Fibroblast of skin of right quadriceps (primary cell): Measurements from ENCODE around the gene APBB2.
"Not testable (repeated sequence)": the region's sequence is repeated elsewhere in the genome, so short reads cannot be mapped to it uniquely, and the experiment has no call there.

Experiments used
- DNase-seq: peaks from one replicate; pipeline ENCODE4 v3.0.0-alpha.2; 2013

The APBB2 gene

DNA sequence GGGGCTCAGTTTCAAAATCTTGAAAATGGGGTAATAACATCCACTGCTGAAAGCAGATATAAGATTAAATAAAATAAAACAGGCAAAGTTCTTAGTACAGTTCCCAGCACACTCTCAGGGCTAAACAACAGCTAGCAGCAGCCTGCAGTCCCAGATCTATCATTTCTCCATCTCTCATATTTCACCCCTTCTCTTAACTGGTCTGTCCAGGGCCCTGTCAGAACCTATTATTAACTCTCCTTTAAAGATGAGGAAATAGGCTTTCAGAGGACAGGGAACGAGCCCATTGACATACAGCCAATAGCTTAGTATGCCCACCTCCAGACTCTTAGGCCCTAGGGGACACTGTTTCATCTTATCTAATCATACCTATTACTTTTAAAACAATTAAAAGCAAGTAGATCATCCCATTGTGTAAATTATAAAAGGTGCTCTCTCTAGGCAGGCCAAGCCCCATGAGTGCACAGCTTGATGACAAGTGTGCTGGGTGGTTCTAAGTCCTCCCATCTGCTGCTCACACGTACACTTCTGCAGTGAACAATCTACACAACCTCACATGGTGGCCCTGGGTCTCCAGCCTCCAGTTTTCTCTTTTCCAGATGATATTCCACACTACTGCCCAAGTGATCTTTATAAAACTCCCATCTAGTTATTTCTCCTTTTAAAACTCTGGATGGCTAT, 119.0 kb downstream of the APBB2 start:
- DNase-seq = no peak

DNA sequence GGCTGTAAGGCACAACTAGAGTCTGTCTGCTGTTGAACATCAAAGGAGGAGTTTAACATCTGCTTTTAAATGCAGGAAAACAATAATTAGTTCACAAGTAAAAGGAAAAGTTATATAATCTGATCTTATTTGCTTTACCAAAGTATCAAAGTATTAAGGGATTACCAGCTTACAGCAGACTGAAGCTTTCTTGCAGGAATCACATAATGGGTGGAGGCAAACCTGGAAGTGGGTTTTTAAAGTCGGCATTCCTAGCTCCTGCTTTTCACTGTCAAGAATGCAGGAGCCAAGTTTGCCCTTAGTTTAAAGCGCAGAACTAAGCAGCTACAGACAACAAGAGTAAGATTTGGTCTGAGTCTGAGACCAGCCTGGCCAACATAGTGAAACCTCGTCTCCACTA, 122.2 kb downstream of the APBB2 start:
- no peak for DNase-seq

DNA sequence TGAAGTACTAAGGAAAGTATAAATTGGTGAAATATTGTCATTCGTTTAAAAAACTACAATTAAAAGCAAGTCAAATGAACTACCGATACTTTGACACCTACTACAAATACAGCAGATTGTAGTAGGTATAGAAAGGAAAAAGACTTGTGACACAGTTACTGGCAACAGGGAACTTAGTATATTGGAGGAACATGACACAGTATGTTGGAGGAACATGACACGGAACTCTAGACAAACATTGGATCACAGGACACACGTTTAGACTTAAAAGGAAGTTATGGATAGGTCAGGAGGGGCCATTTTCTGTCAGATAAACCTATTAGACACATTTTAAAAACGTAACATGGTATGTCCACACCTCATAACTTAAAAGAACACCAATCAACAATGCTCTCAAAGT, 132.5 kb downstream of the APBB2 start:
- no peak for DNase-seq

DNA sequence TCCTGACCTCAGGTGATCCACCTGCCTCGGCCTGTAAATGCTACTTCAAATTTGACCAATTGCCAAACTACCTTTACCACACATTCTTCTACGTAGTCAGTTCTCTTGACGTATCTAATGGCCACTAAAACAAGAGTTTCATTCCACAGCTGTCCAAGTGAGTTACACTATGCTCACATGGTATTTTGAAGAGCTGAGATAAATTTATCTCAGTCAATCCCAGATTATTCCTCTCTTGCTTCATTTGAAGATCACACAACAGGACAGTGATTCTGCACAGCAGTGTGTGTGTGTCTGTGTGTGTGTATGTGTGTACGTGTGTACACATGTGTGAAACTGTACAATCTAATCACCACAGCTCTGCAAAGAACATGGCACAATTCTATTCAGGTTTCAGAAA, 133.4 kb downstream of the APBB2 start:
- no peak for DNase-seq

DNA sequence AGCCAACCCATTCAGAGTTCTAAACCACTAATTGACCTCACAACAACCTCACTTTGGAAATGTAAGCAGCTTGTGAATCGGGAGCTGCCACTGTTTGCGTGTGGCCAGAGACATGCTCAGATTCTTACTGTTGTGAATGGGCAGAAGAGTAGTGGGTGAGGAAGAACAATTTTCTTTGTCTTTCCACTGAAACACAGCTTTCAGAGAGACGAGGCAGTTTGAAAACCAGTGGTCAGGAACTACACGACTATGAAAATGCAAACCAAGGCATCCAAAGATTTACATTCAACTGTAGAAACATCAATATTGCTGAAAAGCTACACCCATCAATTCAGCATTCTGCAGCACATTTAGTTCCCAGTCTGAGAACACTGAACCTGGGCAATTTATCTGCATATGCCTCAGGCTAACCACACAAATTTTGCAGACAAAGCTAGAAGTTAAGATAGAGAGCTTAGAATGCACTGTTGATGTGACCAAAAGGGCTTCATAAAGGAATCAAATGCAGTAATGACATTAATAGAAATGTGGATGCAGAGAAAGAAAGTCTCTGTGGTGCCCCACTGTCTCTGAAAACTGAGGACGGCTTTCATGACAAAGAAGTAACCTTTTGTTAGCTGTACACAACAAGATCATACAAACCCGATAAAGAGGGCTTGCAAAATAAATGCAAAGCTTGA, 134.3 kb downstream of the APBB2 start:
- no peak for DNase-seq

DNA sequence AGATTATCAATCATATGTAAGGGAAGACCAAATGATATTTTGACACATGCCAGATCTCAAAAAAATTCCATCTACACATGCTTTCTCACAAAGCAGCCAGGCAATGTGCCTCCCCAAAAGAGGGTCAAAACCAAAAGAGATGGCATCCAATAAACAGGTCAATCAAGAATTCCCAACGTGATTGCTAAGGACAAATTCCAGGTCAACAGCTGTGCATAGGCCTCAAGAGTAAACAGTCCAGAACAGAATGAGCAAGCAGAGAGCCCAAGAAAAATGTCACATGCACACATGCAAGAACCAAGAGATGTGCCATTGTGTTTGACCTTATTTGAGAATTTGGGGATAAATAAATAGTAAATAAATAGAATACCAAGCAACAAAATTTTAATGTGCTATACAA, 136.7 kb downstream of the APBB2 start:
- no peak for DNase-seq

DNA sequence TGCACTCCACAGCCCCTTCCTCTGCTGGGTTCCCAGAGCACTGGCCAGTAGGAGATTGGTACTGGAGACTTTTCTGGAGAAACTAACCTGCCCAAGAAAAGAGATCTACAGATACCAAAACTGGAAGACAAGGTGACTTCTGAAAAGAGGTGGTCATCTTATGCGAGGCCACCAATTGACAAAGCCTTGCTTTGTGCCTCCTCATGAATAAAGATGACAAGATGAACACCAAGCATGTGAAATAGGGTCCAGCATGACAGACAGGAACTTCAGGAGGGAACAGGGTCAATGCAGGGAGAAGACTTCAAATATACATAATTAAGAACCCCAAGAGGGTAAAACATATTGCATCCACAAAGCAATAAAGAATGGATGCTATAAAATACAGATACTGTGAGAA, 137.9 kb downstream of the APBB2 start:
- no peak for DNase-seq

DNA sequence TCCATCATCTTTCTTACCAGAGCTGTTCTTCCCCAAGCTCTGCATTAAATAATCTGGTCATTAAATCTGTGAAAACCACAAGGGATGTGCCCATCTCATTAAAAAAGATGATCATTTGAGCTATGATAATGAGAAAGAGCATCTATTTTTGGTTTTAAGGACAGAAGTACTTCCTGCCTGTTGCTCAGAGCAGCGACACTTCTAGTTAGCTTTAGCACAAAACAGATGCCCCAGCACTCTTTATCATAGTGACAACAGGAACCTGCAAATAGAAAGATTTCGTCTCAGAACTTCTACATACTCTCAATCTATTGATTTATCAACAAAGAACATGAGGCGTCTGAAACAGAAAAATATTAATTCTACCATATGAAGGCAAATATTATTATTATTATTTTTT, 140.1 kb downstream of the APBB2 start:
- no peak for DNase-seq

DNA sequence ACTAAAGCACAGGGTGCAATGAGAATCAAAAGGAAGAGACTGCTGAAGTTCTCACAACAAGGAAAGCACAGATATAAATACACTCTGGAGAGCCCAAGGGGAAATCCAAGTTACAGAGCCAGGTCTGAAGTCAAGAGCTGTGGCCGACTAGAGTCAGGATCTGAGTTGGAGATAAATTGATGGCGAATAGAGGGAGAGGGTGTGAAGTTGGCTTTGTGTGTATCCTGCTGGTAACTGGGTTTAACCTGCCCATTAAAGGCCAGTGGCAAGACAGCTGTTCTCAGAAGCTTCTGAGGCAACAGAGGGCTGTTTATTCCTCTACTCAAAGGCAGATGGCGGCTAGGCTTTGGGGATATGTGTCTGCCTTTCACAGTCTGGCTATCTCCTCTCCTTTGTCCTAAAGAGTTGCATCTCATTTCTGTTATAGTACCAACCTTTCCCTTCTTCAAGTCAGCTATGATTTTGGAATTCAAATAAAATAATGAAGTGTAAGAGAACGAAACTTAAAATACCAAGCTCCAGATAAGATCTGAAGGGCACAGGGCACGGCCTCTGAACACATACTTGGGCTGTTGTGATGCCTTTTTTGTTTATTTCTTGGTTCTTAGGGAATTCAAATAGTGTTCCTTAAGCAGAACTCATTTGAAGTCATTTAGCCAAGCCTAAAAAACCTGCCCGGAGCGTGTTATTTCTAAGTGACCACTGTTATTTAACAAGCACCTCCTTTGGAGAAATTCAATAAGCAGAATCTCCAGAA, 142.1 kb downstream of the APBB2 start:
- DNase-seq = no peak

DNA sequence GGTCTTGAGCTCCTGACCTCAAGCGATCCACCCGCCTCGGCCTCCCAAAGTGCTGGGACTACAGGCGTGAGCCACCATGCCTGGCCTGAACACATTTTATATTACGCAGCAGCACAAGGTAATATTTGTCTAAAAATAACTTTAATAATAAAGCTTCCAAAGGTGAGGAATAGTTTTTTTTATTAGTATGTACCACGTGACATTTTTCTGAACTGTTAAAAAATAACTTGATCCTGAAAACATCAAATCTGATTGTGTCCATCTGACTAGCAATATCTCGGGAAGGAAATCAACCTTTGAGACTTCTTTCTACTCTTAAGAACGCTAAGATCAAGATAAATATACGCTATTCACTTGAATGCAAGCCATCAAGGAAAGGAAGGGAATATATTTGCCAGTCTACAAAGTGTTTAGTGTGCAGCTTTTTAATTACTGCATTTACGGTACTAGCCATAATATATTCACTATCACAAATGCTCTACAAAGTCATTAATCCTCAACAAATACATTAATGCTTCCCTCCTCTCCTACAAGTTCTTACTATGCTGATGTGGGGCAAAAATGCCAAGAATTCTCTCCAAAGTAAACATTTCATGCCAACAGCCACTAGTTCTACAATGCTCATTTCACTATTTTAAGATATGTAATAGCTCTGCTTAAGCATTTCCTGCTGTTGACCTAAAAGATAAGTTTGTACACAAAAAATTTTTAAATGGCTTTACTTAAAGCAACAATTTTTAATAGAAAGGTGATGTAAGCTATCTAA, 143.6 kb downstream of the APBB2 start:
- DNase-seq = peak; percentile 21

DNA sequence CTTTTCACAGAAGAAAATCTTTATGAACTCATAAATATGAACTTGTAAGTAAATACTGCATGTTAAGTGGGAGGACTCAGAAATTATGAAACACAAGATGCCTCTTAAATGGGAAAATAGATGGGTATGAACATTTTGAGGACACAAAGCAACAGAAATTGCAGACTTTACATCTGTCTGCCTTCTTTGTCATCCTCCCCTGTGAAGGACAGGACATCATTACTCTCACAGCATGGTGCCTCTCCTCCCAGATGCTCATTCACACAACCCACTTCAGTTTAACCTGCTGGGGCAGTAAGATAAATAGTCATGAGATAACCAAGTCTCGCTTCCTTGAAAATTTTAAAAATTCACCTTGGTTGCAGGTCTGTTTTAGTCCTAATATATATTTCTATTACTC, 144.5 kb downstream of the APBB2 start:
- DNase-seq = no peak

DNA sequence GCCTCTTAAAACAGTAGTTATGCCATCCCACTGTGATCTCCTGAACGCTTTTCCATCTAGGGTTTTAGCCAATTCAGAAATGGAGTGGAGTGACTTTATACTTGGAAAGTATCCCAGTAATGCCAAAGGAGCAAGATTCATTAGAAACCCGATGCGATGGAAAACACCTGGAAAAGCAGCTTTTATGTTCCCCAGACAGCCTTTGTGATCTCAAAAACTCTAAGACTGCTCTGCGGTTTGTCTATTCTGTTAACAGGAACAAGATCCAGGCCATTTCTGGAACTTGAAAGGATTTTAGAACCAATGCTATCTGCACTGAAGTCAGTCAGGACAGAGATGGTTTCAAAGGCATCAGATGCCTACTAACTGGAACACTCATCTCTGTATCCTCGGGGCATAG, 145.1 kb downstream of the APBB2 start:
- DNase-seq = no peak

DNA sequence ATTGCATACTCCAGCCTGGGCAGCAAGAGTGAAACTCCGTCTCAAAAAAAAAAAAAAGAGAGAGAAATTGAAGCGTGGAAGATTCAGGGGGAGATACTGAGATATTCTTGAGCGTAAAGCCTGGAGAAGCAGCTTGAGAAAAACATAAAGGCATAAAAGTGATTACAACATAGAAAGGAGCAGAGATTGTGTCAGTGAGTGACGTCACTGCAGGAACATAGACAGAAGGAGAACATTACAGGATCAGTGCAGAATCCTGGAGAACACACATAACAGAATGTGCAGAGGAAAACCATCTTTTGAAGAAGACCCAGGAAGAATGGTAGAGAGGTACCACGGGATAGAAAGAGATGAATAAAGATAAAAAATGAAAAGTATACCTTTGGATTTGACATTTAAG, 147.0 kb downstream of the APBB2 start:
- no peak for DNase-seq

DNA sequence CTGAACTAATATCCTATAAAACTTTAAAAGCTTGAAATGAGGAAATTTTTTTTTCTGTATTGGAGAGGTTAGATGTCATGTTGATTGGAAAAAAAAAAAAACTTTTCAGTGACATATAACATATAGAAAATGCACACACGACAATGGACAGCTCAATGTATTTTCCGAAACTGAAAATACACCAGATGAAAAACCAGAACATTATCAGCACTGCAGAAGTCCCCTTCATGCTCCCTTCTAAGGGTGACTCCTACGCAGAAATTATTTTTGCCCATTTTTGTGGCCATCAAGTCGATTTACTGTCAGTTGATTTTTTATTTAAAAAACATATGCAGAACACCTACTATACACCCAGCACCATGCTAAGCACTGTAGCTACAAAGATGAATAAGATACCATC, 148.3 kb downstream of the APBB2 start:
- no peak for DNase-seq

DNA sequence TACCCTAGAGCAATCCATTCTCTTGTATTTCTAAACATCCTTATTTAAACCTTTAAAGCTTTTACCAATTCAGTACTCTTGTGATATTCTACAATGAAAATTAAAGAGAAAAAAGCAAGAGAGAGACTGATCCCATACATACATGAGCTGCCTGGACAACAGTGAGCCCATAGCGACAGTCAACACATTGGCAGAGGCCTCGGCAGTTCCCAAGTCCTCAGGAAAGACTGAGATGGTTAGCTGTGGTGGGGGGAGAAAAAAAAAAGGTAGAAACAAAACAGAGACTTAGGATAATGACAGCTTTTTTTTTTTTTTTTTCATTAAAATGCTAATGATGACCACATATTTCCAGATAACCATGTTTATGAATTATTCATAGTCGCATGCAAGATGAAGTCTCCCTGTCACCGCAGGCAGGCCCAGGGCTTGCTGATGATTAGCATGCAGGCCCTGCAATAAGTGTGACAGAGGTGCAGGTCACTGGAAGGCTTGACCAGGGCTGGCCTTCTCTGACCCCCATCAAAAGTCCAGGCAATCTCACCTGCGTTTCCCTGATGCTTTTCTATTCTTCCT, 148.8 kb downstream of the APBB2 start:
- no peak for DNase-seq

DNA sequence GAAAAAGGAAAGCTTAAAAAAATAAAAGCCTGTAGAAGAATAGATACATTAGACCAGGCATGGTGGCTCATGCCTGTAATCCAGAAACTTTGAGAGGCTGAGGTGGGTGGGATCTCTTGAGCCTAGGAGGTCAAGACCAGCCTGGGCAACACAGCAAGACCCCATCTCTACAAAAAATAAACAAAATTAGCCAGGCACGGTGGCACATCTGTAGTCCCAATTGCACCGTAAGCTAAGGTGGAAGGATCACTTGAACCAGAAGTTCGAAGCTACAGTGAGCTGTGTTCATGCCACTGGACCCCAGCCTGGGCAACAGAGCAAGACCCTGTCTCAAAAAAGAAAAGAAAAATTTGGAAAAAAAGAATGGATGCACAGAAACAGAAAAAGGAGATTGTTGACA, 149.4 kb downstream of the APBB2 start:
- DNase-seq = no peak

DNA sequence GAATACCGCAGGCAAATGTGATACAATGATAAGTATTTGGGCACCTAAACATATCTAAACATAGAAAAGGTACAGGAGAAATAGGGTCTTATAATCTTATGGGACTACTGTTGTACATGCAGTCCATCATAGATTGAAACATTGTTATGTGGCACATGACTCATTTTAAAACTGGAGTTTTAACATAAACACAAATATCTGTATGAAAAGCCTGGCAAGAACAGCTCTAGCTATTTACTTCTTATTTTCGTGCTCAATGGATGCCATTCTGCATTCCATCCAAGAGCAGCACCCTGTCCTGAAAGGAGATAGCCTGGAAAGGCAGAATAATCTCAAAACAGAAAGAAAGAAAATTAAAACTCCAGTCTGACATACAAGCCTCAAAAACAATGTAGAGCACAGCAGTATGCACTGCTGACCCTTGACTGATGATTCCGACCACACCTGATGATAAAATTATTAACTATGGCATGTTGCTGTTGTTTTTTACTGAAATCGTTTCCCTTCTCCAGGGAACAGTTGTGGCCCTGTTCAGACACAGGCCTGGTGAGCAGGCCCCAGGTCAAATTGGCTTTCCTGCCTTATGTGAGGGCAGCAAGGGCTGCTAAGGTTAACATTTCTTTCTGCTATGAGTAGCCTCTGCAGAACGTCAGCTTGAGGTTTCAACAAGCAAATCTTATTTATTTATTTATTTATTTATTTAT, 152.7 kb downstream of the APBB2 start:
- no peak for DNase-seq

DNA sequence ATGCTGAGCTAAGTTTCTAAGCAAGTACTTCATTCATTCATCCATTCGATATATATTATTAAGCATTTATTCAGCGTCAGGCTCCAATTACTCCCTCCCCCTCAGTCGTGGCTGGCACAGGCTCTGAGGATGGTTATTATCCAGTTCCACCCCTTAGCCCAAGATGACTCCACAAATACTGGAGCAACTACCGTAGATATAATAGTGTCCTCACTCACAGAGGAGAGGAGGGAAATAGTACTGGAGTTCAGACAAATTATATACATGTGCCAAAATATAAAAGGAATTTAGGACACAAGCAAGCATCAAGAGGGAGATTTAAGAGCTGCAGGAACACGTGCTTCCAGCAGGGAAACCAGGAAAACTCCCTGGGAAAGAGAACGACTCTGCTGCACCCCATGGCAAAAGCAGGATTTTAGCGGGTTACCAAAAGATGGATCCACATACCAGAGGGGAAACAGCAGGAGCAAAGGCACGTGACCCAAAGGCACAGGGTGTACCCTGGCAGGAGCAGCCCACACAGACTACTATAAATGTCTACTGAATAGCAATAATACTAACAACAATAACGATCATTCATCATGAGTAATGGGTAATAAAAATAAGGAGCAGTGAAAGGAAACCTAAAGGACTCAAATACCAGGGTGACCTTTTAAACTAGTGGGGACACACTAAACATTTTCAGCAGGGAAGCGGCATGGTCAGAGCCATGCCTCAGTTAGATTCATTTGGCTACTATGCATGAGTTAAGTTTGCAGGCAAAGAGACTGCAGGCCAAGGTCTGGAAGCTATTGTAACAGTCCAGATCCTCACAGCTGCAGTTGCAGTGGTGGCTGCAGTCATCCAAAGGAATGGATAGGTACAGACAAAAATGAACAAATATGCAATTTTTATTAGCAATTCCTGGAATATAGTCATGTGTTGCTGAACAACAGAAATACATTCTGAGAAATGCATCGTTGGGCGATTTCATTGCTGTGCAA, 153.7 kb downstream of the APBB2 start:
- DNase-seq = no peak

DNA sequence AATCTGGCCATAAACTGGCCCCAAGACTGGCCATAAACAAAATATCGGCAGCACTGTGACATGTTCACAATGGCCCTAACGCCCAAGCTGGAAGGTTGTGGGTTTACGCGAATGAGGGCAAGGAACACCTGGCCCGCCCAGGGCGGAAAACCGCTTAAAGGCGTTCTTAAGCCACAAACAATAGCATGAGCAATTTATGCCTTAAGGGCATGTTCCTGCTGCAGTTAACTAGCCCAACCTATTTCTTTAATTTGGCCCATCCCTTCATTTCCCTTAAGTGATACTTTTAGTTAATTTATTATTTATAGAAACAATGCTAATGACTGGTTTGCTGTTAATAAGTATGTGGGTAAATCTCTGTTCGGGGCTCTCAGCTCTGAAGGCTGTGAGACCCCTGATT, 154.9 kb downstream of the APBB2 start:
- not testable (repeated sequence) for DNase-seq

DNA sequence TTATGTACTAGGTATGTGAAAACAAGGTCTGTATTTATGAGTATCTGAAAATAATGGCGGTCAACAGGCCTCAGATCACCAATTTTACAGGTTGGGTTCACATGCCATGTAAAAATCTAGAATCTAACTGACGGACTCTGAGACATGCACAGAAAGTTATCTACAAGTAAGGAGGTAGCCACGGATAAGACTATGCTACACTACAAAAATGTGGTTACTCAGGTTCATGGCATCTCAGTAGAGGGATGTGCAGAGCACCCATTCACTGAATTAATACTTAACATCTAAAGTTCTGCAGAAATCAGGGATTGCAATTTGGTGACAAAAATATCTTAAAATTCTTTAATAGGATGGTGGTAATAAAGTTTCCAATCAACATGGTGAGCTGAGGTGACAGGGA, 155.9 kb downstream of the APBB2 start:
- peak; percentile 34 for DNase-seq

DNA sequence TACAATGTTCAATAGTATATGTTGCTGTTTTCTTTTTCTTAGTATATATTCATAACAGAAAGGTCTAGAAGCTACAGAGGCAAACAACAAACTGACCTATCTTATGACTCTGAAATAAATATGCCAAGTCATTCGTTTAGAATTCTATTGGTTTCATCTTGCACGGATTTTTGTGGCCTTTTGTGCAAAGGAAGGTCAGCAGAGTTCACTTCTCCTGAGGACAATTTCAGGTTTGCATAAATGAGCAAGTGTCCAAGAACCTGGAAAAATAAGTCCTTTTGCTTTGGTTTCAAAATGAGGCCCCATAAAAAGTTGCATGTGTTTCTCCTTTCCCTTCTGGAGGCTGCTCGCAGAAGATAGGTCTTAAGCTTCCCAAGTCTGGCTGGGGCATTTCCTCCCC, 156.9 kb downstream of the APBB2 start:
- DNase-seq = peak; percentile 49
